H1 (cell line): ENCODE data around the gene PIGT. TPM values are rescaled to one million over a fixed set of nuclear protein-coding genes. Genes with fewer than 3 reads are reported as not detected.

Experiments used
- BACH1 ChIP-seq: IDR thresholded peaks from 2 replicates; pipeline ENCODE4 v1.6.1; 2012; ENCODE audit warnings: low read length, improper control_type of control experiment
- CBX8 ChIP-seq: fragments of 300-800, 300-1000 bp; sonication (generic); IDR thresholded peaks from 2 replicates; pipeline ENCODE4 v1.7.1; 2016; ENCODE audit warnings: low read depth, low read length, borderline replicate concordance
- CEBPB ChIP-seq: IDR thresholded peaks from 2 replicates; pipeline ENCODE4 v1.6.1; 2012; ENCODE audit warnings: low read depth, low read length
- CREB1 ChIP-seq: IDR thresholded peaks from 2 replicates; pipeline ENCODE4 v1.6.1; 2012; ENCODE audit warnings: inconsistent platforms
- EZH2 ChIP-seq: fragments of 200-600 bp; sonication (generic); IDR thresholded peaks from 2 replicates; pipeline ENCODE4 v1.7.1; 2012; ENCODE audit warnings: low read depth, mild to moderate bottlenecking, moderate library complexity, low read length, inconsistent platforms; ENCODE audit not compliant: severe bottlenecking
- GABPA ChIP-seq: IDR thresholded peaks from 2 replicates; pipeline ENCODE4 v1.6.1; 2011; ENCODE audit warnings: mild to moderate bottlenecking, low read length, moderate library complexity, borderline replicate concordance; ENCODE audit not compliant: insufficient read depth
- GTF2F1 ChIP-seq: IDR thresholded peaks from 2 replicates; pipeline ENCODE4 v1.6.1; 2012; ENCODE audit warnings: low read depth, low read length, improper control_type of control experiment, borderline replicate concordance
- JUN ChIP-seq: IDR thresholded peaks from 2 replicates; pipeline ENCODE4 v1.6.1; 2011; ENCODE audit warnings: low read depth, mild to moderate bottlenecking, improper control_type of control experiment, low read length
- JUND ChIP-seq: IDR thresholded peaks from 2 replicates; pipeline ENCODE4 v1.6.1; 2011; ENCODE audit warnings: mild to moderate bottlenecking, improper control_type of control experiment, low read length
- PHF8 ChIP-seq: fragments of 200-600 bp; sonication (generic); conservative IDR thresholded peaks from 2 replicates; pipeline ENCODE4 v1.7.1; 2012; ENCODE audit warnings: low read depth, mild to moderate bottlenecking, inconsistent platforms, low read length, moderate library complexity
- RAD21 ChIP-seq, 2 experiments: IDR thresholded peaks in 1 of 2; conservative IDR thresholded peaks in 1 of 2; 2 replicates each; pipeline ENCODE4 v1.6.1; 2011; ENCODE audit warnings: low read depth in 2 of 2, low read length in 2 of 2, improper control_type of control experiment in 1 of 2, inconsistent platforms in 1 of 2, mild to moderate bottlenecking in 1 of 2, moderate library complexity in 1 of 2
- RBBP5 ChIP-seq: IDR thresholded peaks from 2 replicates; pipeline ENCODE4 v1.7.1; 2012; ENCODE audit warnings: low read depth, mild to moderate bottlenecking, inconsistent platforms, low read length, moderate library complexity, borderline replicate concordance
- RFX5 ChIP-seq: IDR thresholded peaks from 2 replicates; pipeline ENCODE4 v1.6.1; 2011; ENCODE audit warnings: low read depth, low read length, improper control_type of control experiment, borderline replicate concordance
- RNF2 ChIP-seq: fragments of 200-900, 300-1000 bp; sonication (generic); IDR thresholded peaks from 2 replicates; pipeline ENCODE4 v1.7.1; 2016; ENCODE audit warnings: borderline replicate concordance, low read depth, mild to moderate bottlenecking, antibody characterized with exemption, low read length; ENCODE audit not compliant: poor library complexity, severe bottlenecking; ENCODE audit errors: missing control alignments
- SAP30 ChIP-seq: fragments of 300-600 bp; sonication (generic); IDR thresholded peaks from 2 replicates; pipeline ENCODE4 v1.7.1; 2012; ENCODE audit warnings: low read length, moderate library complexity, mild to moderate bottlenecking, inconsistent platforms; ENCODE audit not compliant: insufficient read depth, insufficient replicate concordance
- SIX5 ChIP-seq: IDR thresholded peaks from 2 replicates; pipeline ENCODE4 v1.6.1; 2011; ENCODE audit warnings: mild to moderate bottlenecking, low read depth, low read length
- SP4 ChIP-seq: IDR thresholded peaks from 2 replicates; pipeline ENCODE4 v1.6.1; 2012; ENCODE audit warnings: low read length, inconsistent platforms
- SUZ12 ChIP-seq: fragments of 200-600 bp; sonication (generic); IDR thresholded peaks from 2 replicates; pipeline ENCODE4 v1.6.1; 2012; ENCODE audit warnings: mild to moderate bottlenecking, inconsistent platforms, low read length, moderate library complexity, mixed read lengths
- TBP ChIP-seq: IDR thresholded peaks from 2 replicates; pipeline ENCODE4 v1.6.1; 2011; ENCODE audit warnings: low read depth, low read length, improper control_type of control experiment
- TCF12 ChIP-seq: IDR thresholded peaks from 2 replicates; pipeline ENCODE4 v1.6.1; 2011; ENCODE audit warnings: low read depth, mild to moderate bottlenecking, low read length
- TEAD4 ChIP-seq: IDR thresholded peaks from 2 replicates; pipeline ENCODE4 v1.6.1; 2012; ENCODE audit warnings: low read depth, low read length, inconsistent platforms, mixed read lengths
- YY1 ChIP-seq: IDR thresholded peaks from 2 replicates; pipeline ENCODE4 v1.6.1; 2011; ENCODE audit warnings: low read depth, mild to moderate bottlenecking, low read length
- polyA plus RNA-seq, 7 experiments: library from polyadenylated mRNA; depleted of rRNA in 3 of 7; stranded (reverse) in 5 of 7; unstranded in 2 of 7; fragments of >200 nt in 5 of 7; fragments of 200-250 nt in 2 of 7; gene quantifications; 1 replicate in 5 of 7; 2 replicates in 1 of 7; 4 replicates in 1 of 7; pipeline versions ENCODE4 v1.2.1 to v1.2.3, GENCODE V29; 2011 to 2013; ENCODE audit warnings: missing spikeins in 2 of 7, mixed read lengths in 2 of 7
- total RNA-seq: library from RNA; stranded (reverse); fragmentation: NEBNext Ultra II Directional; extraction: Animal tissue kit (Norgen Biotek cat#: 25700); gene quantifications from 2 replicates; pipeline ENCODE4 v1.2.1, GENCODE V29; 2021
- TF ChIP-seq, protein P1 (sequence below): IDR thresholded peaks from 2 replicates; pipeline ENCODE4 v1.6.1; 2012; ENCODE audit warnings: inconsistent platforms
- TF ChIP-seq, protein P2 (sequence below): IDR thresholded peaks from 2 replicates; pipeline ENCODE4 v1.6.1; 2011; ENCODE audit warnings: low read depth, mild to moderate bottlenecking, low read length; ENCODE audit not compliant: insufficient read depth

PIGT gene
- total and polyA plus RNA-seq, 2 of the 8 experiments (the other 6 are each of a cell fraction or from before 2014, with no cell fraction given), result 66.0 to 89.7 TPM

DNA sequence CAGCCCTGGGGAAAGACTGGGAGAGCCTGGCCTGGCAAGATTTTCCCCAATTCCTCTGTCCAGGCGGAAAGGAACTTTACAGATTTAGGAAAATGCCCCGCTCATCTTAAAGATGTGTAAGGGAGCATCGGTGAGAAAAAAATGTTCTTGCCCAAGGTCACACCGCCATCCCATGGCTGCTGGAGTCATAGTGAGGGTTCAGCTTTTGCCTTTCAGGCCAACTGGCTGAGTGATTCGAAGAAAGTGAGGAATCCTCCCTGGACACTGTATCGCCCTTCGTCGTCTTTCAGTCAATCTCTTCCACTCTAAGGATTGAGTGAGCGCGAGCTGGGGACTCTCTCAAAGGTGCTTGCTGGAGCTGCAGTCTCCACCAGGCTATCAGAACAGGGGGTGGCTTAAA, 55.0 kb downstream of the PIGT start (continued):
- TF ChIP-seq CBX8, result no peak
- no peak for TF ChIP-seq RBBP5
- TF ChIP-seq BACH1, result no peak
- no peak for TF ChIP-seq JUND
- TF ChIP-seq, protein P1, sequence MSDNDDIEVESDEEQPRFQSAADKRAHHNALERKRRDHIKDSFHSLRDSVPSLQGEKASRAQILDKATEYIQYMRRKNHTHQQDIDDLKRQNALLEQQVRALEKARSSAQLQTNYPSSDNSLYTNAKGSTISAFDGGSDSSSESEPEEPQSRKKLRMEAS, result no peak
- TF ChIP-seq RAD21 (IDR thresholded peaks at IDR 0.05 in 1 of 2, conservative IDR thresholded peaks at IDR 0.05 in 1 of 2; ENCODE audit: low read depth in 2 of 2, low read length in 2 of 2), result peak; percentile 22 to 44; a peak in 2 of 4 replicates
- no peak for TF ChIP-seq JUN
- no peak for TF ChIP-seq CEBPB
- no peak for TF ChIP-seq CREB1
- TF ChIP-seq RNF2, result no peak
- no peak for TF ChIP-seq TEAD4
- TF ChIP-seq GABPA, result no peak
- TF ChIP-seq PHF8, result 0 out of 2 replicates have a peak, but pooled peaks have one; percentile 10
- TF ChIP-seq SAP30, result no peak
- TF ChIP-seq, protein P2, sequence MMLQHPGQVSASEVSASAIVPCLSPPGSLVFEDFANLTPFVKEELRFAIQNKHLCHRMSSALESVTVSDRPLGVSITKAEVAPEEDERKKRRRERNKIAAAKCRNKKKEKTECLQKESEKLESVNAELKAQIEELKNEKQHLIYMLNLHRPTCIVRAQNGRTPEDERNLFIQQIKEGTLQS, result no peak
- TF ChIP-seq TCF12, result no peak
- no peak for TF ChIP-seq EZH2
- TF ChIP-seq YY1, result no peak
- TF ChIP-seq SIX5, result no peak
- no peak for TF ChIP-seq RFX5
- no peak for TF ChIP-seq TBP
- TF ChIP-seq SUZ12, result no peak
- no peak for TF ChIP-seq SP4
- TF ChIP-seq GTF2F1, result no peak
